Activated T-cell treated with anti-CD3 and anti-CD28 coated beads for 1 hour (primary cell): ENCODE data around the gene KLHL10.
A peak's percentile ranks its signal among the peaks of the same experiment; 100 is the strongest.
"Not testable (repeated sequence)": the region's sequence is repeated elsewhere in the genome, so short reads cannot be mapped to it uniquely, and the experiment has no call there.

Experiments used
- DNase-seq: peaks from one replicate; pipeline ENCODE4 v3.0.0-alpha.2; 2020; ENCODE audit warnings: low read depth

KLHL10 gene

GRCh38 chr17:41813152-41813680, 24.4 kb upstream of the KLHL10 start:
- DNase-seq, result no peak

DNA sequence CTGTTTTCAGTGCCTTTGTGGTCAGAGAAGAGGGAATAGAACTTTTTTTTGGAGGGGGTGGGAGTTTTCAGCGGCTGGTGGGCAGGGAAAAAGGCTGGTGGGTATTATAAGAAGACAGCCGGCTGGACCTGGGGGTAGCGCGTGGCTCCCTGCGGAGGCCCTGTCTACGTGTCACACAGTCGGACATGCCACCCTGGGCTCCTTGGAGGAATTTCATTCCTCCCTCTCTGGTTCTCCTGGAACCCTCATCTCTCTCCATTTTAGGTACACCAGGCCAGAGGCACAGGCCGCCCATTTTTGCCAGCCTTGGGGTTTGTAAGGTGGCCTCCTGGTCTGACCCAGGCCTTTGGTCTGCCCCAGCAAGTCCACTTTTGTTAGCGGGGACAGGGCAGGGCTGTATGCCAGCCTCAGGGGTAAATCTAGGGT, 23.9 kb upstream of the KLHL10 start:
- DNase-seq, result no peak

- no peak for DNase-seq
Measured at GRCh38 chr17:41814195-41814594, 23.4 kb upstream of the KLHL10 start.

DNA sequence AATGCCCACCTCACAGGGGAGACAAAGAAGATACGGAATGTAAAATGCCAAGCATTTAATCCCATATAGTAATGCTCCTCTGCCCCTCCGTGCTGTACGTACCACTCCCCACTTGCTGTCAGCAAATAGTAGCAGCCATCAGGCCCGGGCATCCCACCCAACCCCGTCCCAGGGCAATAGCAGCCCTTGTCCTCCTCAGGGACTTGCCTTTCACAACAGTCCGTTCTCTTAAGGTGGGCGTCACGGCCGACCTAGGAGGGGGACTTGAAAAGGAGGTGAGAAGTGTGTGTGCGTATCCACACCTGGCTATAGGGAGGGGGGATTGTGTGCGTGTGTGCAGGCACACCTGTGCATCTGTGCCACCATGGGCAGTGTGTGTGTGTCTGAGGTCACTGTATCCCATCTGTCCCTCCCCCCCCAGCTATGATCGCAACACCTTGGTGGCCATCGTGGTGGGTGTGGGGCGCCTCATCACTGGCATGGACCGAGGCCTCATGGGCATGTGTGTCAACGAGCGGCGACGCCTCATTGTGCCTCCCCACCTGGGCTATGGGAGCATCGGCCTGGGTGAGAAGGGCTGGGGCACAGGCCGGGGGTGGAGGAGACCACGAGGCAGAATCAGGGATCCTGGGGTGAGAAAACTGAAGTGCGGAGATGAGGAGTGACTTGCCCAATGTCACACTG, 20.8 kb upstream of the KLHL10 start:
- DNase-seq, result no peak

- DNase-seq, result no peak
Measured at GRCh38 chr17:41818024-41818423, 19.6 kb upstream of the KLHL10 start.

- DNase-seq, result no peak
Measured at GRCh38 chr17:41821776-41822175, 15.8 kb upstream of the KLHL10 start.

GRCh38 chr17:41822216-41823140, 15.1 kb upstream of the KLHL10 start:
- no peak for DNase-seq

DNA sequence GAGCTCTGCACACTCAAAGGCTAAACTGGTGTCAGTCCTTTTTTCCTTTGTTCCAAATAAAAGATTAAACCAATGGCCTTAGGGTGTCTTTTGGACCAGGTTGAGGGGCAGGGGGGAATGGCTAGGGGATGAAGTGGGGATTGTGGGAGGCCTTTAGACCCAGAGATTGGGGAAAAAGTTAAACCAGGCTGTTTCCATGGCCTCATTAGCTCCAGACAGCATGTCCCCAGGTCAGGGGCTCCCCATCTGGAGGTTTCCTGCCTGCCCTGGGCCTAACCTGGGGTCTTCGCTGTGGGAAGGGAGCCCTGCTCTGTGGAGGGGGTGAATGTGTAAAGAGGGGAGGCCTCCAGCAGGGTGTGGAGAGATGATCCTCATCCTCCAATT, 14.5 kb upstream of the KLHL10 start:
- no peak for DNase-seq

DNA sequence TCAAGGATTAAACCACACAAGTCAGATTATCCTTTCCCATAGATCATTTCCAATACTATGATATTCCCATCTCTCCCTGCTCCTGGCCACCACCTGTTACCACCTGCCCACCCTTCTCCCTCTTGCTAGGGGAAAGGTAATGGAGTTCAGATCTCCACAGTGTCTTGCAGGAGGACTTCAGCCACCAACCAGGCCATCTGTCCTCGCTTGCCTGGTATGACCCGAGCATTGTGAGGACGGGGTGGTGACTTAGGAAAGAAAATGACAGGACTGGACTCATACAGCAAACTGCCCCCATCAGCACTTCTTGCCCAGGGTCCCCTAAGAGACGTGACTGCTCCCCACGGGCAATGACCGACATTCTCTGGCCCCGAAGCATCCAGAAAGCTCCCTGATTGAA, 14.0 kb upstream of the KLHL10 start:
- no peak for DNase-seq

- no peak for DNase-seq
Measured at GRCh38 chr17:41824086-41824485, 13.5 kb upstream of the KLHL10 start.

DNA sequence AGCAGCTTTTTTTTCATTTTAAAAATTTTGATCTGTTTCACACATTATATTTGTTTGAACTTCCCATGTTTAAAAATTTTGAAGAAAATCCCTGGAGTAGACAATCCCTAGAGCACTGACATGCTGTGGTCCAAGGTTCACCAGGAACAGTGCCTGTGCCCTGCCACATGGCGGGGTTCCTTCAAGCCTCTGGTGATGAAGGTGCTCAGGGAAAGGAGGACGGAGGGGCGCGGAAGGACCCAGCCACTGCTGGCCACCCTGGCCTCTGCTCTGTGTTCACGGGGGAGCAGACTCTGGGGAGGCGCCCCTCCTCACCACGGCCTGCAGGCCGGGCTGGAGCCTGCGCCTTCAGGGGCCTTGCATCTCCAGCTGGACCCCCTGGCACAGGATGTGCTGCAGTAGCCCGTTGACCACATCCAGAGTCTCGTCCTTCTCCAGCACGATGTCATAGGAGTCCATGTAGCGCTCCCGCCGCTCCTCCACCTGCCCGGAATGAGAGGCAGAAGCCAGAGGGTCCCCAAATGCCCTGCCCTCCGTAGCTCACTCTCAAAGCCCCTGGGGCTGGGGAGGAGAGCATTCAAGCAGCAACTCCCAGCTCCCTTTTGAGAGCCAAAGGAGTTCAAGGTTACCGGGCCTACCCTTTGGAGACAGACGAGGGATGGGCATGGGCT, 12.3 kb upstream of the KLHL10 start:
- no peak for DNase-seq

DNA sequence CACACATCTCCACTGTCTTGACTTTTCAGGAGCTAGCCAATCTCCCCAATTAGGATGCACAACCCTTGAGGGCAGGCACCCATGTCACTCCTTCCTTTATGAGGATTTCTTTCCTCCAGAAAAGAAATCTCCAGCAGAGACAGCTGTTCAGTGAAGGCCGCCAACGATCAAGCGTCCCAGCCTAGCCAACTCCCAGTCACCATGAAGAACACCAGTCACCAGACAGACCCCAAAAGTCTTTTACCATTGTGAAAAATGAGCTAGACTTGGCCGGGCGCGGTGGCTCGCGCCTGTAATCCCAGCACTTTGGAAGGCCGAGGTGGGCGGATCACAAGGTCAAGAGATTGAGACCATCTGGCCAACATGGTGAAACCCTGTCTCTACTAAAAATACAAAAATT, 7.7 kb upstream of the KLHL10 start:
- DNase-seq, result not testable (repeated sequence)

GRCh38 chr17:41835214-41835799, 2.3 kb upstream of the KLHL10 start:
- DNase-seq, result no peak

GRCh38 chr17:41835800-41836549, 1.6 kb upstream of the KLHL10 start, which contains the start of gene NT5C3B:
NT5C3B (minus strand) TSS chr17:41836232; CDS start chr17:41836193, 39 bp downstream.
- peak; percentile 46 for DNase-seq

DNA sequence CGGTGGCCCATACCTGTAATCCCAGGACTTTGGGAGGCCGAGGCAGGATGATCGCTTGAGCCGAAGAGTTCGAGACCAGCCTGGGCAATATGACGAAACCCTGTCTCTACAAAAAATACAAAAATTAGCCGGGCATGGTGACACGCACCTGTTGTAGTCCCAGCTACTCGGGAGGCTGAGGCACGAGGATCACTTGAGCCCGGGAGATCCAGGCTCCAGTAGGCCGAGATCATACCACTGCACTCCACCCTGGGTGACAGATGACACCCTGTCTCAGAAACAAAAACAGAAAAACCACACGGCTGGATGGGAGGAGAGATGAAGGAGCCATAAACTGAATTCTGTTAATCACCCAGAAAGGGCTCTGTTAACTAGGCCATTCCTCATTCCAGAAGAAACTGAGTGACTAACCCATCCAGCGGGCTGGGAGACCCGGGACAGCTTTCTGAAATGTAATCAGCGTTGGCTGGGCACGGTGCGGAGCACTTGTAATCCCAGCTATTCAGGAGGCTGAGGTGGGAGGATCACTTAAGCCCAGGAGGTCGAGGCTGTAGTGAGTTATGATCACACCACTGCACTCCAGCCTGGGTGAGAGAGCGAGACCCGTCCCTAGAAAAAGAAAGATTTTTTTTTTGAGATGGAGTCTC, 952 bp upstream of the KLHL10 start:
- DNase-seq, result no peak

- not testable (repeated sequence) for DNase-seq
Measured at GRCh38 chr17:41839448-41839847, 1.8 kb downstream of the KLHL10 start.

GRCh38 chr17:41840781-41841180, 3.2 kb downstream of the KLHL10 start:
- not testable (repeated sequence) for DNase-seq

GRCh38 chr17:41844971-41845370, 7.3 kb downstream of the KLHL10 start:
- DNase-seq, result no peak

- no peak for DNase-seq
Measured at GRCh38 chr17:41848788-41849187, 11.2 kb downstream of the KLHL10 start.

GRCh38 chr17:41849251-41849990, 11.8 kb downstream of the KLHL10 start:
- no peak for DNase-seq
